HG03159 (cell line): ENCODE results near the gene KCNA10.

Source experiments
- ATAC-seq: cut with Tn5 transposase; IDR thresholded peaks from one replicate; pipeline ENCODE4 v1.9.1; 2021; ENCODE audit warnings: mild to moderate bottlenecking, moderate library complexity; ENCODE audit not compliant: unreplicated experiment

The KCNA10 gene

GRCh38 chr1:110478886-110479285 lies 40.1 kb downstream of the KCNA10 start:
- no peak for ATAC-seq

- ATAC-seq = no peak
Measured at GRCh38 chr1:110477967-110478640, 40.9 kb downstream of the KCNA10 start.

GRCh38 chr1:110477445-110477957 lies 41.5 kb downstream of the KCNA10 start:
- no peak for ATAC-seq

- ATAC-seq = no peak
Measured at GRCh38 chr1:110477041-110477440, 41.9 kb downstream of the KCNA10 start.

GRCh38 chr1:110476028-110476765 lies 42.8 kb downstream of the KCNA10 start:
- ATAC-seq = no peak

GRCh38 chr1:110475362-110476027 lies 43.5 kb downstream of the KCNA10 start:
- no peak for ATAC-seq

GRCh38 chr1:110474444-110474843 lies 44.5 kb downstream of the KCNA10 start:
- no peak for ATAC-seq

- no peak for ATAC-seq
Measured at GRCh38 chr1:110472546-110472945, 46.4 kb downstream of the KCNA10 start.

- ATAC-seq = no peak
Measured at GRCh38 chr1:110471131-110471530, 47.8 kb downstream of the KCNA10 start.
